ENCODE results near the gene ADARB2.

ADARB2 gene

DNA sequence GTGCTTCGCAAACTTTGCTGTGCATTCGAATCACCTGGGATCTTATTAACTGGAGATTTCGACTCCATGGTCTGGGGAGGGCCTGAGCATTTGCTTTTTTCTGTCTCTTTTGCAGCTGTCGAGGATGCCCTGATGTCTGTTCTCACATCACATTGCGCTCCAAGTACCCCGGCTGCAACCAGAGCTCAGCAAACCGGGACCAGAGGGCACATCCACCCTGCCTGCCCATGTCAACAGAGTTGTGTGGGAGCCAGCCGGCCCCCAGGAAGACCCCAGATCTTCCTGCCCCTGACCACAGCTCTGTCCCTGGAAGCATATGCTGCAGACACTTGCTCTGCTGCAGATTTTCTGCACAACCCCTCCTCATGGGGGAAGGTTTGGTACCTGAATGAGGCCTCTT is 180.8 kb downstream of the ADARB2 start:
- Histone ChIP-seq H3K4me3 (ENCODE audit: severe bottlenecking) (no peak overlapping the region), H3K27ac (ENCODE audit: poor library complexity, severe bottlenecking) (no peak overlapping the region), H3K4me1 (ENCODE audit: insufficient read depth, poor library complexity, severe bottlenecking) (no peaks in the 10 kb centered on the region), H3K27me3 (ENCODE audit: insufficient read depth, poor library complexity, severe bottlenecking) (no peaks in the 10 kb centered on the region), H3K36me3 (ENCODE audit: low read depth) (no peaks in the 10 kb centered on the region), H3K9me3 (ENCODE audit: severe bottlenecking) (no peaks in the 10 kb centered on the region)
- ATAC-seq (ENCODE audit: low read depth) (no peak), DNase-seq (ENCODE audit: low spot score) (no peak)
- no peak for TF ChIP-seq CTCF (IDR thresholded peaks at IDR 0.05; ENCODE audit: poor library complexity, severe bottlenecking)

DNA sequence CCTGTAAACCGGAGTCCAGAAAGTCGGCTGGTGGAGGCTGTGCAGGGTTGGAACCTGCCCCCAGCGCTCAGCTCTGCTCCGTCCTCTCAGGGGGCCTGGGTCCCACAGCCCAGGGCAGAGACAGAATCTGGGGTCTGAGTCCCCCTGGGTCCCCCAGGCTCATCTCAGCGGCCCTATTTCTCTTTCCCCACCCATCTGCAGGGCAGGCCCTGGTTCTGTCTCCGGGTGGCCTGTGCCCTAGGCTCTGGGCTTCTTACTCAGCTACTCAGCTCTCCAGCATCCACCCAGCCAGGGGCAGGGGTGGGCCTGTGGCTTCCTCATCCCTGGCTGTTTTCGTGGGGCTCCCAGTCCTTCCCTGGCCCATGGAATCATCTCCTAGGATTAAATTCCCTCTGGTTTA is 183.4 kb downstream of the ADARB2 start:
- DNase-seq (ENCODE audit: low spot score) (no peak), ATAC-seq (ENCODE audit: low read depth) (no peak)
- Histone ChIP-seq H3K4me3 (ENCODE audit: severe bottlenecking) (no peak overlapping the region), H3K4me1 (ENCODE audit: insufficient read depth, poor library complexity, severe bottlenecking) (no peaks in the 10 kb centered on the region), H3K9me3 (ENCODE audit: severe bottlenecking) (no peaks in the 10 kb centered on the region), H3K27ac (ENCODE audit: poor library complexity, severe bottlenecking) (no peak overlapping the region), H3K36me3 (ENCODE audit: low read depth) (no peaks in the 10 kb centered on the region), H3K27me3 (ENCODE audit: insufficient read depth, poor library complexity, severe bottlenecking) (no peaks in the 10 kb centered on the region)
- no peak for TF ChIP-seq CTCF (IDR thresholded peaks at IDR 0.05; ENCODE audit: poor library complexity, severe bottlenecking)

- no peaks in the 10 kb centered on the region for H3K9me3 ChIP-seq (ENCODE audit: severe bottlenecking)
- no peak for ATAC-seq (ENCODE audit: low read depth)
- no peak overlapping the region for H3K4me3 ChIP-seq (ENCODE audit: severe bottlenecking)
- H3K27ac ChIP-seq (ENCODE audit: poor library complexity, severe bottlenecking) = no peak overlapping the region
- no peak for DNase-seq (ENCODE audit: low spot score)
- no peaks in the 10 kb centered on the region for H3K27me3 ChIP-seq (ENCODE audit: insufficient read depth, poor library complexity, severe bottlenecking)
- H3K36me3 ChIP-seq (ENCODE audit: low read depth) = no peaks in the 10 kb centered on the region
- TF ChIP-seq CTCF (IDR thresholded peaks at IDR 0.05; ENCODE audit: poor library complexity, severe bottlenecking) = no peak
- H3K4me1 ChIP-seq (ENCODE audit: insufficient read depth, poor library complexity, severe bottlenecking) = no peaks in the 10 kb centered on the region
Observed at GRCh38 chr10:1552881-1553670, 184.2 kb downstream of the ADARB2 start.

GRCh38 chr10:1552406-1552805 is 184.9 kb downstream of the ADARB2 start:
- ATAC-seq (ENCODE audit: low read depth) = no peak

More at GRCh38 chr10:1552406-1552805, 184.9 kb downstream of the ADARB2 start:
- TF ChIP-seq CTCF (IDR thresholded peaks at IDR 0.05; ENCODE audit: poor library complexity, severe bottlenecking) = no peak
- DNase-seq (ENCODE audit: low spot score) = no peak
- no peak overlapping the region for H3K27ac ChIP-seq (ENCODE audit: poor library complexity, severe bottlenecking)
- H3K36me3 ChIP-seq (ENCODE audit: low read depth) = no peaks in the 10 kb centered on the region
- H3K4me1 ChIP-seq (ENCODE audit: insufficient read depth, poor library complexity, severe bottlenecking) = no peaks in the 10 kb centered on the region
- H3K4me3 ChIP-seq (ENCODE audit: severe bottlenecking) = no peak overlapping the region
- no peaks in the 10 kb centered on the region for H3K9me3 ChIP-seq (ENCODE audit: severe bottlenecking)
- no peaks in the 10 kb centered on the region for H3K27me3 ChIP-seq (ENCODE audit: insufficient read depth, poor library complexity, severe bottlenecking)

Measured in RWPE2 (cell line).